ENCODE results near the gene CDYL2. TPM values are rescaled to one million over a fixed set of nuclear protein-coding genes. Genes with fewer than 3 reads are reported as not detected.

The CDYL2 gene
- total RNA-seq, 1 experiment from 2014 or later = 8.2 TPM

- H3K27ac Mint-ChIP-seq = no peak overlapping the region
- ChIA-PET CTCF (interaction anchor here (1.2 kb wide), 1 partner anchor 184 kb away, joined by 3 read pairs; no protein-coding TSS in a partner anchor), POLR2A (no interaction called here)
- H3K36me3 Mint-ChIP-seq = no peaks in the 10 kb centered on the region
- H3K9me3 Mint-ChIP-seq = peaks cover 10% of the 10 kb centered on the region
- H3K27me3 Mint-ChIP-seq (ENCODE audit: low read depth) = no peaks in the 10 kb centered on the region
- no peak for TF ChIP-seq JAZF1 (CRISPR knock-in tag; IDR thresholded peaks at IDR 0.05)
- no peak for TF ChIP-seq NFYB (CRISPR knock-in tag; conservative IDR thresholded peaks at IDR 0.05; ENCODE audit: low read depth)
- TF ChIP-seq, protein P1, sequence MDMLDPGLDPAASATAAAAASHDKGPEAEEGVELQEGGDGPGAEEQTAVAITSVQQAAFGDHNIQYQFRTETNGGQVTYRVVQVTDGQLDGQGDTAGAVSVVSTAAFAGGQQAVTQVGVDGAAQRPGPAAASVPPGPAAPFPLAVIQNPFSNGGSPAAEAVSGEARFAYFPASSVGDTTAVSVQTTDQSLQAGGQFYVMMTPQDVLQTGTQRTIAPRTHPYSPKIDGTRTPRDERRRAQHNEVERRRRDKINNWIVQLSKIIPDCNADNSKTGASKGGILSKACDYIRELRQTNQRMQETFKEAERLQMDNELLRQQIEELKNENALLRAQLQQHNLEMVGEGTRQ (CRISPR knock-in tag; IDR thresholded peaks at IDR 0.05) = no peak
- no peak for TF ChIP-seq HMGXB4 (CRISPR knock-in tag; IDR thresholded peaks at IDR 0.05)
- TF ChIP-seq ATF6 (CRISPR knock-in tag; IDR thresholded peaks at IDR 0.05) = no peak
- no peak for TF ChIP-seq EMX1 (CRISPR knock-in tag; IDR thresholded peaks at IDR 0.05)
- TF ChIP-seq, protein P2, sequence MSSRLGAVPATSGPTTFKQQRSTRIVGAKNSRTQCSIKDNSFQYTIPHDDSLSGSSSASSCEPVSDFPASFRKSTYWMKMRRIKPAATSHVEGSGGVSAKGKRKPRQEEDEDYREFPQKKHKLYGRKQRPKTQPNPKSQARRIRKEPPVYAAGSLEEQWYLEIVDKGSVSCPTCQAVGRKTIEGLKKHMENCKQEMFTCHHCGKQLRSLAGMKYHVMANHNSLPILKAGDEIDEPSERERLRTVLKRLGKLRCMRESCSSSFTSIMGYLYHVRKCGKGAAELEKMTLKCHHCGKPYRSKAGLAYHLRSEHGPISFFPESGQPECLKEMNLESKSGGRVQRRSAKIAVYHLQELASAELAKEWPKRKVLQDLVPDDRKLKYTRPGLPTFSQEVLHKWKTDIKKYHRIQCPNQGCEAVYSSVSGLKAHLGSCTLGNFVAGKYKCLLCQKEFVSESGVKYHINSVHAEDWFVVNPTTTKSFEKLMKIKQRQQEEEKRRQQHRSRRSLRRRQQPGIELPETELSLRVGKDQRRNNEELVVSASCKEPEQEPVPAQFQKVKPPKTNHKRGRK (CRISPR knock-in tag; IDR thresholded peaks at IDR 0.05; ENCODE audit: borderline replicate concordance) = no peak
- TF ChIP-seq, protein P3, sequence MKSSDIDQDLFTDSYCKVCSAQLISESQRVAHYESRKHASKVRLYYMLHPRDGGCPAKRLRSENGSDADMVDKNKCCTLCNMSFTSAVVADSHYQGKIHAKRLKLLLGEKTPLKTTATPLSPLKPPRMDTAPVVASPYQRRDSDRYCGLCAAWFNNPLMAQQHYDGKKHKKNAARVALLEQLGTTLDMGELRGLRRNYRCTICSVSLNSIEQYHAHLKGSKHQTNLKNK (CRISPR knock-in tag; IDR thresholded peaks at IDR 0.05) = no peak
- TF ChIP-seq ZBTB21 (CRISPR knock-in tag; IDR thresholded peaks at IDR 0.05; ENCODE audit: borderline replicate concordance) = no peak
- no peak for TF ChIP-seq MYBL2 (CRISPR knock-in tag; IDR thresholded peaks at IDR 0.05)
- TF ChIP-seq ZNF121 (CRISPR knock-in tag; IDR thresholded peaks at IDR 0.05) = no peak
- TF ChIP-seq NR2C2 (CRISPR knock-in tag; IDR thresholded peaks at IDR 0.05) = no peak
- TF ChIP-seq ZNF317 (CRISPR knock-in tag; IDR thresholded peaks at IDR 0.05; ENCODE audit: borderline replicate concordance, low read depth) = no peak
- no peak for TF ChIP-seq CBFB (CRISPR knock-in tag; IDR thresholded peaks at IDR 0.05; ENCODE audit: low read depth)
- TF ChIP-seq ZNF532 (CRISPR knock-in tag; IDR thresholded peaks at IDR 0.05; ENCODE audit: borderline replicate concordance) = no peak
- TF ChIP-seq RELA (CRISPR knock-in tag; IDR thresholded peaks at IDR 0.05; ENCODE audit: borderline replicate concordance) = no peak
- no peak for TF ChIP-seq ZNF416 (CRISPR knock-in tag; IDR thresholded peaks at IDR 0.05)
- TF ChIP-seq AR (CRISPR knock-in tag; IDR thresholded peaks at IDR 0.05) = no peak
- ATAC-seq = no peak
- H3K4me3 Mint-ChIP-seq = no peak overlapping the region
- no peaks in the 10 kb centered on the region for H3K4me1 Mint-ChIP-seq
- no peak for DNase-seq (ENCODE audit: low spot score)
Measured at GRCh38 chr16:80710918-80711317, 93.5 kb downstream of the CDYL2 start.
